ENCODE results near the gene DNAJC5. TPM values are rescaled to one million over a fixed set of nuclear protein-coding genes. Genes with fewer than 3 reads are reported as not detected.

DNAJC5 gene
- total RNA-seq, 2 experiments from 2014 or later, result 27.5 to 27.7 TPM

DNA sequence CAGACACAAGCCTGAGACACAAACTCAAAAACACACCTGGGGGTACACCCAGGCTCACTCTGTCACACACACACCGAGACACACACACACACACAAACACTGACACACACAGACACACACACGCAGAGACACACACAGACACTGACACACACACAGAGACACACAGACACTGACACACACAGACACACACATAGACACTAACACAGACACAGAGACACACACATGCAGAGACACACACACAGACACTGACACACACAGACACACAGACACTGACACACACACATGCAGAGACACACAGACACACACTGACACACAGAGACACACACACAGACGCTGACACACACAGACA lies 48.1 kb upstream of the DNAJC5 start:
- H3K9me2 ChIP-seq (ENCODE audit: insufficient read depth, low read length), result no peaks in the 10 kb centered on the region
- H3K4me1 ChIP-seq (ENCODE audit: insufficient read depth, low read length, poor library complexity, severe bottlenecking), result no peaks in the 10 kb centered on the region
- no peak for DNase-seq (ENCODE audit: low spot score)
- H2AFZ ChIP-seq (ENCODE audit: low read length), result no peak overlapping the region
- H3K4me3 ChIP-seq (ENCODE audit: low read depth, low read length, poor library complexity, severe bottlenecking), result no peak overlapping the region
- no peaks in the 10 kb centered on the region for H4K20me1 ChIP-seq (ENCODE audit: insufficient read depth, low read length)
- H3K4me2 ChIP-seq (ENCODE audit: low read length), result no peak overlapping the region
- ChIA-PET POLR2A (no interaction called here), CTCF (ENCODE audit: unreplicated experiment) (interaction anchor here (0.6 kb wide), 1 partner anchor 303 kb away, joined by 4 read pairs; no protein-coding TSS in a partner anchor)
- H3K79me2 ChIP-seq (ENCODE audit: insufficient read depth, low read depth, low read length), result no peaks in the 10 kb centered on the region
- no peaks in the 10 kb centered on the region for H3K36me3 ChIP-seq (ENCODE audit: insufficient read depth, low read length)
- no peaks in the 10 kb centered on the region for H3K9me3 ChIP-seq (ENCODE audit: low read length)
- BruUV-seq (replicated peaks), result no TSS peak
- intact Hi-C loops (cut with micrococcal nuclease; ENCODE audit: unreplicated experiment), result no loop called here
- TF ChIP-seq EZH2phosphoT487 (IDR thresholded peaks at IDR 0.05; ENCODE audit: borderline replicate concordance, low read depth, low read length), result no peak
- TF ChIP-seq, protein P1, sequence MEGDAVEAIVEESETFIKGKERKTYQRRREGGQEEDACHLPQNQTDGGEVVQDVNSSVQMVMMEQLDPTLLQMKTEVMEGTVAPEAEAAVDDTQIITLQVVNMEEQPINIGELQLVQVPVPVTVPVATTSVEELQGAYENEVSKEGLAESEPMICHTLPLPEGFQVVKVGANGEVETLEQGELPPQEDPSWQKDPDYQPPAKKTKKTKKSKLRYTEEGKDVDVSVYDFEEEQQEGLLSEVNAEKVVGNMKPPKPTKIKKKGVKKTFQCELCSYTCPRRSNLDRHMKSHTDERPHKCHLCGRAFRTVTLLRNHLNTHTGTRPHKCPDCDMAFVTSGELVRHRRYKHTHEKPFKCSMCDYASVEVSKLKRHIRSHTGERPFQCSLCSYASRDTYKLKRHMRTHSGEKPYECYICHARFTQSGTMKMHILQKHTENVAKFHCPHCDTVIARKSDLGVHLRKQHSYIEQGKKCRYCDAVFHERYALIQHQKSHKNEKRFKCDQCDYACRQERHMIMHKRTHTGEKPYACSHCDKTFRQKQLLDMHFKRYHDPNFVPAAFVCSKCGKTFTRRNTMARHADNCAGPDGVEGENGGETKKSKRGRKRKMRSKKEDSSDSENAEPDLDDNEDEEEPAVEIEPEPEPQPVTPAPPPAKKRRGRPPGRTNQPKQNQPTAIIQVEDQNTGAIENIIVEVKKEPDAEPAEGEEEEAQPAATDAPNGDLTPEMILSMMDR (conservative IDR thresholded peaks at IDR 0.05; ENCODE audit: low read length), result no peak
- no peak overlapping the region for H3K27ac ChIP-seq (ENCODE audit: low read depth, low read length, poor library complexity, severe bottlenecking)

DNA sequence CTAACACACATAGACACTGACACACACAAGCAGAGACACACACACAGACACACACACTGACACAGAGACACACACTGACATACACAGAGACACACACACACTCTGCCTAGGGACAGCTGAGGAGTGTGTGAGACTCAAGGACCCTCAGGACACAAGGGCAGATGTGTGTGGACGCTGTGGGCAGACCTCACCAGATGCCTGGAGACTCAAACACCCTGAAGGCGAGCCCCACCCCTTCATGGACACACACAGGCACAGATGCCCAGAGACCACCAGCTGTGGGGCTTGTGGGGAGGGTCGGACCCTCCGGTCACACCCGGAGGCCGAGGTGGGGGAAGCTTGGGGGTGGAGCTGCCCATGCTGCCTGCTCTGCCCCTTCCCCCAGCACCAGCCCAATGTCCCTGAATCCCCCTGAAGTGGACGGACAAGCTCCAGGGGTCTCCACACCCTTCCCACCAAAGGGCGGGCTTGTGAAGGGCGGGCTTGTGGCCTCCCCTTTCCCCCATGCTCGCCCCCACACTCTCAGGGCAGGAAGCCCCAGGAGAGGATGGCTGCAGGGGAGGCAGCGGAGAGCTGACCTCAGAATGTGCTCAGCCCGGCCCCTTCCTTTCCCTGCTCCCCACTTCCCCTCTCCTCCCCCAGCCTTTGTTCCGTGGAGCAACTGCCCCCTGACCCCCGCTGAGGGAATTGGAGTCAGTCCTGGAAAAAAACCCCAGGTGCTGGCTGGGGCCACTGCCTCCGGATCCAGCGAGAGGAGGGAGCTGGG lies 47.5 kb upstream of the DNAJC5 start:
- H3K9me3 ChIP-seq (ENCODE audit: low read length), result no peaks in the 10 kb centered on the region
- TF ChIP-seq EZH2phosphoT487 (IDR thresholded peaks at IDR 0.05; ENCODE audit: borderline replicate concordance, low read depth, low read length), result no peak
- TF ChIP-seq, protein P1 (conservative IDR thresholded peaks at IDR 0.05; ENCODE audit: low read length), result no peak
- POLR2A ChIA-PET, result no interaction called here
- no peak overlapping the region for H2AFZ ChIP-seq (ENCODE audit: low read length)
- no peaks in the 10 kb centered on the region for H3K79me2 ChIP-seq (ENCODE audit: insufficient read depth, low read depth, low read length)
- H3K36me3 ChIP-seq (ENCODE audit: insufficient read depth, low read length), result no peaks in the 10 kb centered on the region
- H4K20me1 ChIP-seq (ENCODE audit: insufficient read depth, low read length), result no peaks in the 10 kb centered on the region
- no peak overlapping the region for H3K4me3 ChIP-seq (ENCODE audit: low read depth, low read length, poor library complexity, severe bottlenecking)
- BruUV-seq (replicated peaks), result no TSS peak
- no peaks in the 10 kb centered on the region for H3K9me2 ChIP-seq (ENCODE audit: insufficient read depth, low read length)
- no peaks in the 10 kb centered on the region for H3K4me1 ChIP-seq (ENCODE audit: insufficient read depth, low read length, poor library complexity, severe bottlenecking)
- DNase-seq (ENCODE audit: low spot score), result no peak
- no peak overlapping the region for H3K4me2 ChIP-seq (ENCODE audit: low read length)
- no peak overlapping the region for H3K27ac ChIP-seq (ENCODE audit: low read depth, low read length, poor library complexity, severe bottlenecking)
- CTCF ChIA-PET (ENCODE audit: unreplicated experiment), result interaction anchor here (0.6 kb wide), 1 partner anchor 303 kb away, joined by 4 read pairs; no protein-coding TSS in a partner anchor
- intact Hi-C loops (cut with micrococcal nuclease; ENCODE audit: unreplicated experiment), result no loop called here

All from OCI-LY7 (cell line).